Fibroblast of skin of right biceps (primary cell): ENCODE results near the gene STARD4.

Source experiments
- DNase-seq: peaks from one replicate; pipeline ENCODE4 v3.0.0-alpha.2; 2013

The STARD4 gene

GRCh38 chr5:111512375-111513130 is at the start of gene STARD4:
TSS of gene STARD4 (minus strand) at chr5:111512535. CDS start at chr5:111507433, 5,102 bp downstream.
- DNase-seq, result peak; percentile 98

- no peak for DNase-seq
These were observed 47.3 kb upstream of the STARD4 start for GRCh38 chr5:111559680-111560079.

- DNase-seq, result no peak
These were observed 45.4 kb upstream of the STARD4 start for GRCh38 chr5:111557686-111558085.

- DNase-seq, result no peak
These were observed 44.8 kb upstream of the STARD4 start for GRCh38 chr5:111557111-111557510.

GRCh38 chr5:111556501-111556900 is 44.2 kb upstream of the STARD4 start:
- DNase-seq, result no peak

- no peak for DNase-seq
These were observed 43.4 kb upstream of the STARD4 start for GRCh38 chr5:111555760-111556159.

GRCh38 chr5:111553868-111554267 is 41.5 kb upstream of the STARD4 start:
- no peak for DNase-seq

- DNase-seq, result no peak
These were observed 40.6 kb upstream of the STARD4 start for GRCh38 chr5:111552896-111553295.

GRCh38 chr5:111552492-111552891 is 40.2 kb upstream of the STARD4 start:
- no peak for DNase-seq

GRCh38 chr5:111551569-111552275 is 39.4 kb upstream of the STARD4 start:
- DNase-seq, result peak; percentile 11

- no peak for DNase-seq
These were observed 38.8 kb upstream of the STARD4 start for GRCh38 chr5:111551161-111551560.

- peak; percentile 95 for DNase-seq
These were observed 38.1 kb upstream of the STARD4 start for GRCh38 chr5:111550282-111551020.

- peak; percentile 23 for DNase-seq
These were observed 36.8 kb upstream of the STARD4 start for GRCh38 chr5:111548992-111549649.

GRCh38 chr5:111548348-111548950 is 36.1 kb upstream of the STARD4 start:
- DNase-seq, result no peak

GRCh38 chr5:111545031-111545430 is 32.7 kb upstream of the STARD4 start:
- no peak for DNase-seq

- no peak for DNase-seq
These were observed 25.0 kb upstream of the STARD4 start for GRCh38 chr5:111537141-111538024.

- no peak for DNase-seq
These were observed 23.7 kb upstream of the STARD4 start for GRCh38 chr5:111535879-111536549.

GRCh38 chr5:111532886-111533582 is 20.7 kb upstream of the STARD4 start:
- no peak for DNase-seq

- DNase-seq, result peak; percentile 84
These were observed 18.0 kb upstream of the STARD4 start for GRCh38 chr5:111530298-111530740.

- DNase-seq, result no peak
These were observed 15.7 kb upstream of the STARD4 start for GRCh38 chr5:111528056-111528455.
